CD14-positive monocyte (primary cell): ENCODE measurements around the gene PCGF3. TPM values are rescaled to one million over a fixed set of nuclear protein-coding genes. Genes with fewer than 3 reads are reported as not detected.
A peak's percentile ranks its signal among the peaks of the same experiment; 100 is the strongest.
"Not testable (repeated sequence)": the region's sequence is repeated elsewhere in the genome, so short reads cannot be mapped to it uniquely, and the experiment has no call there.

Source experiments
- DNase-seq, 3 donors: peaks; one replicate each; pipeline ENCODE4 v3.0.0-alpha.2; 2011 to 2022
- H2AFZ ChIP-seq: 2 replicates; pipeline ENCODE4 v1.6.0; 2012; ENCODE audit warnings: mild to moderate bottlenecking, low read depth, low read length, inconsistent platforms; ENCODE audit not compliant: insufficient read depth, poor library complexity, severe bottlenecking
- H3K27ac ChIP-seq, 2 donors: 1 replicate in 1 of 2; 2 replicates in 1 of 2; pipeline ENCODE4 v1.5.1; 2012 to 2013; ENCODE audit warnings: low read length in 2 of 2, control low read depth in 1 of 2, inconsistent platforms in 1 of 2, low read depth in 1 of 2, mild to moderate bottlenecking in 1 of 2
- H3K27me3 ChIP-seq, 2 donors: one replicate each; pipeline versions ENCODE4 v1.6.0 to v1.6.1; 2011 to 2013; ENCODE audit warnings: low read length in 2 of 2; ENCODE audit not compliant: control insufficient read depth in 2 of 2, insufficient read depth in 2 of 2
- H3K36me3 ChIP-seq, 2 donors: replicated peaks in 1 of 2; 1 replicate in 1 of 2; 2 replicates in 1 of 2; pipeline versions ENCODE4 v1.5.1 to v1.6.1; 2012 to 2013; ENCODE audit warnings: low read length in 2 of 2, control low read depth in 1 of 2, inconsistent platforms in 1 of 2, mild to moderate bottlenecking in 1 of 2; ENCODE audit not compliant: insufficient read depth in 2 of 2, control insufficient read depth in 1 of 2
- H3K4me1 ChIP-seq, 2 donors: 1 replicate in 1 of 2; 2 replicates in 1 of 2; pipeline versions ENCODE4 v1.5.1 to v1.6.1; 2012 to 2013; ENCODE audit warnings: low read length in 2 of 2, control low read depth in 1 of 2, inconsistent platforms in 1 of 2, mild to moderate bottlenecking in 1 of 2, moderate library complexity in 1 of 2; ENCODE audit not compliant: insufficient read depth in 2 of 2, control insufficient read depth in 1 of 2
- H3K4me2 ChIP-seq: replicated peaks from 2 replicates; pipeline ENCODE3; 2012; ENCODE audit warnings: low read length, moderate library complexity, mild to moderate bottlenecking; ENCODE audit not compliant: poor library complexity, severe bottlenecking; ENCODE audit errors: extremely low read depth
- H3K4me3 ChIP-seq, 3 experiments: fragments of 200-600 bp in 1 of 3; sonication (generic) in 1 of 3; replicated peaks in 1 of 3; 1 replicate in 2 of 3; 2 replicates in 1 of 3; pipeline ENCODE4 v1.5.1; 2011 to 2013; ENCODE audit warnings: low read length in 3 of 3, mild to moderate bottlenecking in 3 of 3, control low read depth in 2 of 3, low read depth in 2 of 3, inconsistent platforms in 1 of 3, moderate library complexity in 1 of 3
- H3K79me2 ChIP-seq: 2 replicates; pipeline ENCODE4 v1.6.0; 2012; ENCODE audit warnings: mild to moderate bottlenecking, control low read depth, inconsistent platforms, low read length, moderate library complexity; ENCODE audit not compliant: insufficient read depth
- H3K9ac ChIP-seq: 2 replicates; pipeline ENCODE4 v1.6.0; 2017; ENCODE audit warnings: low read length, mild to moderate bottlenecking; ENCODE audit not compliant: insufficient read depth, poor library complexity, severe bottlenecking
- H3K9me3 ChIP-seq, 2 donors: replicated peaks in 1 of 2; 1 replicate in 1 of 2; 2 replicates in 1 of 2; pipeline versions ENCODE4 v1.5.1 to v1.6.1; 2012 to 2013; ENCODE audit warnings: low read length in 2 of 2, control low read depth in 1 of 2; ENCODE audit not compliant: control insufficient read depth in 1 of 2, insufficient read depth in 1 of 2
- H4K20me1 ChIP-seq: 2 replicates; pipeline ENCODE4 v1.6.0; 2012; ENCODE audit warnings: mild to moderate bottlenecking, low read length, control low read depth, moderate library complexity; ENCODE audit not compliant: insufficient read depth
- H3K27ac Mint-ChIP-seq, 7 donors: one replicate each; pipeline ENCODE4 v1.8.0; 2020; ENCODE audit warnings: mild to moderate bottlenecking in 7 of 7, mixed read lengths in 7 of 7, moderate library complexity in 6 of 7, inconsistent platforms in 2 of 7
- H3K27me3 Mint-ChIP-seq, 3 donors: one replicate each; pipeline ENCODE4 v1.8.0; 2021 to 2022; ENCODE audit warnings: low read depth in 3 of 3, mild to moderate bottlenecking in 3 of 3, mixed read lengths in 3 of 3, moderate library complexity in 3 of 3, inconsistent platforms in 1 of 3
- H3K36me3 Mint-ChIP-seq, 2 donors: one replicate each; pipeline ENCODE4 v1.8.0; 2020; ENCODE audit warnings: mixed read lengths in 2 of 2, inconsistent platforms in 1 of 2, mild to moderate bottlenecking in 1 of 2
- H3K4me1 Mint-ChIP-seq: one replicate; pipeline ENCODE4 v1.8.0; 2020; ENCODE audit warnings: mild to moderate bottlenecking, mixed read lengths
- H3K4me3 Mint-ChIP-seq, 2 donors: one replicate each; pipeline ENCODE4 v1.8.0; 2020; ENCODE audit warnings: mild to moderate bottlenecking in 2 of 2, mixed read lengths in 2 of 2, moderate library complexity in 1 of 2
- H3K9me3 Mint-ChIP-seq, 7 donors: one replicate each; pipeline ENCODE4 v1.8.0; 2020 to 2022; ENCODE audit warnings: mixed read lengths in 7 of 7, mild to moderate bottlenecking in 6 of 7, moderate library complexity in 6 of 7, inconsistent platforms in 2 of 7
- CTCF ChIP-seq: fragments of 200-600 bp; IDR thresholded peaks from one replicate; pipeline ENCODE4 v1.8.0; 2022; ENCODE audit warnings: antibody characterized with exemption, mild to moderate bottlenecking
- WGBS: methylation state at CpG from one replicate; pipeline ENCODE4 v1.1.5; 2013; ENCODE audit warnings: missing lambda C conversion rate; ENCODE audit not compliant: insufficient coverage; 5-methylcytosine and 5-hydroxymethylcytosine counted together
- intact Hi-C, 2 donors: fragments of 100-400 bp; cut with micrococcal nuclease; formaldehyde crosslinking; loops; one replicate each; pipeline versions ENCODE4 v1.15.0 to v1.15.1; 2023
- polyA plus RNA-seq, 3 donors: library from polyadenylated mRNA; depleted of rRNA in 1 of 3; unstranded in 2 of 3; stranded (reverse) in 1 of 3; fragments of 300-500 nt in 2 of 3; fragments of >200 nt in 1 of 3; fragmentation: Illumina TruSeq in 2 of 3; gene quantifications; 1 replicate in 2 of 3; 2 replicates in 1 of 3; pipeline ENCODE4 v1.2.3, GENCODE V29; 2012 to 2021

PCGF3 gene
- polyA plus RNA-seq, 3 donors, result 7.0 to 163 (median 8.3) TPM

GRCh38 chr4:754221-755120 lies 48.8 kb downstream of the PCGF3 start:
- no peaks in the 10 kb centered on the region for H3K27me3 ChIP-seq
- no peaks in the 10 kb centered on the region for H3K4me1 Mint-ChIP-seq
- no peaks in the 10 kb centered on the region for H3K4me1 ChIP-seq
- peaks cover 0 to 4% of the 10 kb centered on the region in 2 donors for H3K9me3 ChIP-seq
- no peak overlapping the region for H2AFZ ChIP-seq
- H3K4me3 Mint-ChIP-seq, result no peak overlapping the region
- H3K27me3 Mint-ChIP-seq, result peaks cover 0 to 3% (median 0%) of the 10 kb centered on the region in 3 donors
- peaks cover 0 to 7% (median 2%) of the 10 kb centered on the region in 7 donors for H3K9me3 Mint-ChIP-seq
- peaks cover 7% of the 10 kb centered on the region for H3K79me2 ChIP-seq
- peaks cover 43 to 79% of the 10 kb centered on the region in 2 donors for H3K36me3 ChIP-seq
- no peak overlapping the region for H3K4me2 ChIP-seq
- H3K36me3 Mint-ChIP-seq, result peaks cover 44 to 82% of the 10 kb centered on the region in 2 donors
- H4K20me1 ChIP-seq, result peaks cover 69% of the 10 kb centered on the region
- no peak for DNase-seq
- peak overlapping the region in 2 of 7 donors; percentile 57 to 76 for H3K27ac Mint-ChIP-seq
- no peak for TF ChIP-seq CTCF
- no peak overlapping the region for H3K9ac ChIP-seq
- no peak overlapping the region for H3K4me3 ChIP-seq
- no peak overlapping the region for H3K27ac ChIP-seq
- 97% methylated on average over 31 of the region's 32 CpGs for WGBS
- intact Hi-C loops, result no loop called here

GRCh38 chr4:757111-757510 lies 51.5 kb downstream of the PCGF3 start:
- TF ChIP-seq CTCF, result no peak
- Histone ChIP-seq H3K9me3 (peaks cover 0 to 8% of the 10 kb centered on the region in 2 donors), H3K4me1 (peaks cover 4 to 5% of the 10 kb centered on the region in 2 donors), H3K4me3 (no peak overlapping the region), H3K27ac (no peak overlapping the region), H2AFZ (no peak overlapping the region), H3K9ac (no peak overlapping the region), H3K36me3 (peaks cover 36 to 71% of the 10 kb centered on the region in 2 donors), H3K27me3 (no peaks in the 10 kb centered on the region), H3K79me2 (no peaks in the 10 kb centered on the region), H4K20me1 (peaks cover 67% of the 10 kb centered on the region), H3K4me2 (no peak overlapping the region)
- Mint-ChIP-seq H3K4me3 (no peak overlapping the region), H3K36me3 (peaks cover 43 to 79% of the 10 kb centered on the region in 2 donors), H3K4me1 (peaks cover 7% of the 10 kb centered on the region), H3K27me3 (peaks cover 0 to 2% (median 2%) of the 10 kb centered on the region in 3 donors), H3K27ac (peak overlapping the region in 1 of 7 donors; percentile 59), H3K9me3 (peaks cover 2 to 19% (median 12%) of the 10 kb centered on the region in 7 donors)
- intact Hi-C loops, result no loop called here
- no peak for DNase-seq
- 95% methylated on average over 16 of the region's 20 CpGs for WGBS

DNA sequence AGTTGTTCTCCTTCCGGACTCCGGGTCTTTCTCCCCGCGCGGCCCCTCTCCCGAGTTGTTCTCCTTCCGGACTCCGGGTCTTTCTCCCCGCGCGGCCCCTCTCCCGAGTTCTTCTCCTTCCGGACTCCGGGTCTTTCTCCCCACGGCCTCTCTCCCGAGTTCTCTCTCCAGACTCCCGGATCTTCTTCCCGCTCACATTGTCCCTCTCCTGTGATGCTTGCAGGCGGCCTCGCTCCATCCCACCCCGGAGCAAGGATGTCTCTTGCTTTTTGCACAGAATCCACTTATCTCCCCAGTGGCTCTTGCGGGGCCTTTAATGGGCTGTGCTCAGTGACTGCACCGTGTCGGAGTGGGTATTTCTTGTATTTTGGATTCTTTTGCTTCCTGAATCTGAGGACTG lies 54.2 kb downstream of the PCGF3 start:
- H3K4me2 ChIP-seq, H3K4me3 Mint-ChIP-seq, H3K4me1 ChIP-seq, H3K27ac ChIP-seq, H3K4me3 ChIP-seq, H2AFZ ChIP-seq, H3K9me3 ChIP-seq, H3K27me3 ChIP-seq, H3K79me2 ChIP-seq, H3K4me1 Mint-ChIP-seq, DNase-seq, H3K9ac ChIP-seq, intact Hi-C loops, H3K27me3 Mint-ChIP-seq: not testable (repeated sequence)
- H4K20me1 ChIP-seq, result peaks cover 71% of the 10 kb centered on the region
- Mint-ChIP-seq H3K36me3 (peaks cover 56 to 80% of the 10 kb centered on the region in 2 donors), H3K27ac (peak overlapping the region in 3 of 7 donors; percentile 21 to 79 (median 73)), H3K9me3 (peaks cover 2 to 18% (median 12%) of the 10 kb centered on the region in 7 donors)
- peaks cover 22 to 69% of the 10 kb centered on the region in 2 donors for H3K36me3 ChIP-seq
- WGBS, result 100% methylated on average over 7 of the region's 24 CpGs
